Neural progenitor cell (in vitro differentiated cells): ENCODE measurements around the gene CLCN2.

Source experiments
- EZH2phosphoT487 ChIP-seq: fragments of 200-600 bp; sonication (generic); IDR thresholded peaks from 2 replicates; pipeline ENCODE4 v1.6.1; 2017; ENCODE audit warnings: antibody characterized with exemption
- TF ChIP-seq, protein P1 (sequence below): fragments of 200-600 bp; sonication (generic); IDR thresholded peaks from 2 replicates; pipeline ENCODE4 v1.5.1; 2017; ENCODE audit warnings: antibody characterized with exemption, mild to moderate bottlenecking

DNA sequence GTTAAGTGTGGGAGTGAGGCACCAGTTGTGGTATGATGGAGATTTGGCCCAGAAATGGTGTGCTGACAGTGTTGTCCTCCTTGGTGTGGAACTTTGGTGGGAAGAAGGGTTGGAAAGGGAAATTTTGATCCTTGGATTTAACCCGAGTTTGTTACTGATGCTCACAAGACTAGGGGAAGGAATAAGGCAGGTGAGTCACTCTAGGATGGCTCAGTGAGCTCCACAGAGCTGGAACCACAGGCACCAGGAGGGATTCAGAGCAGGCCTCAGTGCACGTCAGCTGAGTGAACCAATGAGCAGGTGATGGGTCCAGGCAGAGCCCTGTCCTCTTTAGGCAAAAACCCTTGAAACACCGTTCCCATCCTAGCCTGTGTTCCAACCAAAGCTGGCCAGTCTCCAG lies 29.9 kb upstream of the CLCN2 start:
- TF ChIP-seq, protein P1, sequence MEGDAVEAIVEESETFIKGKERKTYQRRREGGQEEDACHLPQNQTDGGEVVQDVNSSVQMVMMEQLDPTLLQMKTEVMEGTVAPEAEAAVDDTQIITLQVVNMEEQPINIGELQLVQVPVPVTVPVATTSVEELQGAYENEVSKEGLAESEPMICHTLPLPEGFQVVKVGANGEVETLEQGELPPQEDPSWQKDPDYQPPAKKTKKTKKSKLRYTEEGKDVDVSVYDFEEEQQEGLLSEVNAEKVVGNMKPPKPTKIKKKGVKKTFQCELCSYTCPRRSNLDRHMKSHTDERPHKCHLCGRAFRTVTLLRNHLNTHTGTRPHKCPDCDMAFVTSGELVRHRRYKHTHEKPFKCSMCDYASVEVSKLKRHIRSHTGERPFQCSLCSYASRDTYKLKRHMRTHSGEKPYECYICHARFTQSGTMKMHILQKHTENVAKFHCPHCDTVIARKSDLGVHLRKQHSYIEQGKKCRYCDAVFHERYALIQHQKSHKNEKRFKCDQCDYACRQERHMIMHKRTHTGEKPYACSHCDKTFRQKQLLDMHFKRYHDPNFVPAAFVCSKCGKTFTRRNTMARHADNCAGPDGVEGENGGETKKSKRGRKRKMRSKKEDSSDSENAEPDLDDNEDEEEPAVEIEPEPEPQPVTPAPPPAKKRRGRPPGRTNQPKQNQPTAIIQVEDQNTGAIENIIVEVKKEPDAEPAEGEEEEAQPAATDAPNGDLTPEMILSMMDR: no peak
- no peak for TF ChIP-seq EZH2phosphoT487
